HEK293T (cell line): Measurements from ENCODE around the gene COL5A1.

Experiments used
- BHLHE40 ChIP-seq: fragments of 450-650 bp; IDR thresholded peaks from 2 replicates; pipeline ENCODE4 v1.6.1; 2016; ENCODE audit warnings: mild to moderate bottlenecking, moderate library complexity, borderline replicate concordance
- FOXA1 ChIP-seq: fragments of 450-650 bp; IDR thresholded peaks from 2 replicates; pipeline ENCODE4 v1.6.1; 2016; ENCODE audit warnings: mild to moderate bottlenecking
- HDGF ChIP-seq: fragments of 450-650 bp; IDR thresholded peaks from 2 replicates; pipeline ENCODE4 v1.6.1; 2017; ENCODE audit warnings: antibody characterized with exemption, borderline replicate concordance
- SP1 ChIP-seq: fragments of 450-650 bp; IDR thresholded peaks from 2 replicates; pipeline ENCODE4 v1.6.1; 2017
- SUZ12 ChIP-seq: fragments of 450-650 bp; IDR thresholded peaks from 2 replicates; pipeline ENCODE4 v1.6.1; 2016; ENCODE audit warnings: mild to moderate bottlenecking

DNA sequence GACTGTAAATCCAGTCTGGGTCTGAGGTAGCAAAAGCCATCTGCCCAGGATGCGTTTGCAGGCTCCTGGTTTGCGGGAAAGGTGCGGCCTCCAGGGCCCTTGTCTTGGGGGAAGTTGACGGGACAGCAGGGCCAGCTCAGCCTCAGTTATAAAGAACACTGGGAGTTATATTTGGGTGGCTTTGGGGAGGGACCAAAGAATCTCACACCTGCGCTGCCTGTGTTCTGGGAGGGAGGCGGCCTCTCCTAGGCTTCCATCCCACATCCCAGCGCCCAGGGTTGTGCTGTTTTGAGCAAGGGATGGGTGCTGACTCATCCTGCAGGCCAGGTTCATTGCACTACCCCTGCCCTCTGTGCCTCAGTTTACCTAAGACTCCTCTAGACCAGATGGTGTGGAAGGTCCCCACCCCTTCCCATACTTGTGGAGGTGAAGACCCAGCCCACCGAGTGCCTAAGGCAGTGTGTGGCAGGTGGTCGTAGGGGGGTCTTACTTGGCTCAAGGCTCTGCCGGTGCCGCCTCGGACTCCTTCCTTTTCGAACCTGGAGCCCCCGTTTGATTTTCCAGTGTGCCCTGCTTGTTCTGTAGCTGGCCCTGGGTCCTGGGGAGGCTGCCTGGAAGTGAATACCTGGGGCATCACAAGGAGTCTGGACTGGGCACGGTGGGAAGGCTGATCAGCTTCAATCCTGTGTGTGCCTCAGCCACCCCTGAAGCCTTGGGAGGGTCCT is 199.7 kb downstream of the COL5A1 start:
- TF ChIP-seq SUZ12 (no peak), SP1 (no peak), HDGF (no peak), BHLHE40 (no peak), FOXA1 (no peak)
